HCT116 (cell line): ENCODE data around the gene MYO16. TPM values are rescaled to one million over a fixed set of nuclear protein-coding genes. Genes with fewer than 3 reads are reported as not detected.

Experiments
- ATAC-seq: fragments of 200-7000 bp; cut with Tn5 transposase; 2 replicates; pipeline ENCODE4 v1.9.1; 2020; ENCODE audit warnings: mild to moderate bottlenecking, moderate library complexity
- BruUV-seq: library from RNA; stranded (reverse); fragments of 400-500 nt; replicated peaks from 2 replicates; lab custom pipeline; 2021; lab: Mats Ljungman, UMichigan
- CTCF ChIA-PET: fragments of 300-600 bp; sonication (Branson Sonifier 250); formaldehyde crosslinking; loops from one replicate; lab custom pipeline; 2021; ENCODE audit warnings: antibody characterized with exemption; lab: Charles Lee
- POLR2A ChIA-PET: fragments of 300-600, 350-600 bp; sonication (Branson Sonifier 250); formaldehyde crosslinking; loops from one replicate; lab custom pipeline; 2021; ENCODE audit warnings: antibody characterized with exemption; lab: Charles Lee
- RAD21 ChIA-PET, 2 experiments: fragments of 300-600 bp; sonication (Branson Sonifier 250); formaldehyde crosslinking; loops; one replicate each; lab custom pipeline; 2023; ENCODE audit warnings: low total read pairs in 2 of 2; ENCODE audit not compliant: uncharacterized antibody in 2 of 2, unreplicated experiment in 2 of 2, low non-redundant PET in 1 of 2; lab: Charles Lee
- DNase-seq: peaks from one replicate; pipeline ENCODE4 v3.0.0-alpha.2; 2010; ENCODE audit warnings: low read depth, low spot score
- H2AFZ ChIP-seq: fragments of 200-600 bp; shearing (Covaris generic), sonication (generic); 2 replicates; pipeline ENCODE4 v1.6.1; 2017; ENCODE audit warnings: low read depth, mixed run types, mixed read lengths, antibody characterized with exemption, low read length; ENCODE audit not compliant: poor library complexity, severe bottlenecking
- H3K27ac ChIP-seq: 2 replicates; pipeline ENCODE4 v1.5.1; 2012; ENCODE audit warnings: low read depth, low read length
- H3K27me3 ChIP-seq: fragments of 200-600 bp; sonication (generic); 2 replicates; pipeline ENCODE4 v1.6.1; 2016; ENCODE audit warnings: mixed run types, low read length, mixed read lengths; ENCODE audit not compliant: insufficient read depth
- H3K36me3 ChIP-seq, 2 experiments: fragments of 200-500 bp in 1 of 2; fragments of 200-600 bp in 1 of 2; sonication (Bioruptor generic) in 1 of 2; sonication (generic) in 1 of 2; 2 replicates each; pipeline versions ENCODE4 v1.5.1 to v1.6.1; 2014 to 2016; ENCODE audit warnings: low read length in 2 of 2, inconsistent platforms in 1 of 2, mixed read lengths in 1 of 2, mixed run types in 1 of 2; ENCODE audit not compliant: insufficient read depth in 2 of 2, control insufficient read depth in 1 of 2
- H3K4me1 ChIP-seq, 2 experiments: fragments of 200-600 bp in 1 of 2; sonication (generic) in 1 of 2; 2 replicates each; pipeline versions ENCODE4 v1.5.1 to v1.6.1; 2012 to 2017; ENCODE audit warnings: low read length in 2 of 2, inconsistent platforms in 1 of 2, mild to moderate bottlenecking in 1 of 2, mixed read lengths in 1 of 2, mixed run types in 1 of 2, moderate library complexity in 1 of 2; ENCODE audit not compliant: insufficient read depth in 2 of 2, control insufficient read depth in 1 of 2
- H3K4me2 ChIP-seq: fragments of 200-600 bp; sonication (generic); 2 replicates; pipeline ENCODE4 v1.6.1; 2017; ENCODE audit warnings: mixed run types, low read length, mixed read lengths
- H3K4me3 ChIP-seq, 2 experiments: fragments of 200-600 bp in 1 of 2; sonication (generic) in 1 of 2; replicated peaks in 1 of 2; 2 replicates each; pipeline ENCODE4 v1.5.1; 2011 to 2016; ENCODE audit warnings: low read length in 2 of 2, control low read depth in 1 of 2, low read depth in 1 of 2, mild to moderate bottlenecking in 1 of 2, mixed read lengths in 1 of 2, mixed run types in 1 of 2
- H3K79me2 ChIP-seq: fragments of 200-600 bp; sonication (generic); 2 replicates; pipeline ENCODE4 v1.6.1; 2017; ENCODE audit warnings: mild to moderate bottlenecking, mixed run types, low read length, moderate library complexity, mixed read lengths; ENCODE audit not compliant: insufficient read depth
- H3K9ac ChIP-seq: fragments of 200-600 bp; sonication (generic); 2 replicates; pipeline ENCODE4 v1.6.1; 2016; ENCODE audit warnings: low read length, mixed read lengths
- H3K9me2 ChIP-seq: fragments of 200-600 bp; sonication (generic), shearing (Covaris generic); 2 replicates; pipeline ENCODE4 v1.6.1; 2017; ENCODE audit warnings: mixed run types, mild to moderate bottlenecking, moderate library complexity; ENCODE audit not compliant: insufficient read depth
- H3K9me3 ChIP-seq, 2 experiments: fragments of 200-500 bp in 1 of 2; fragments of 200-600 bp in 1 of 2; sonication (Bioruptor generic) in 1 of 2; sonication (generic) in 1 of 2; 2 replicates each; pipeline ENCODE4 v1.6.1; 2014 to 2017; ENCODE audit warnings: low read length in 2 of 2, mixed read lengths in 2 of 2, inconsistent platforms in 1 of 2, low read depth in 1 of 2, mild to moderate bottlenecking in 1 of 2, mixed run types in 1 of 2, moderate library complexity in 1 of 2; ENCODE audit not compliant: control insufficient read depth in 1 of 2, insufficient read depth in 1 of 2
- H4K20me1 ChIP-seq: fragments of 200-600 bp; sonication (generic), shearing (Covaris generic); 2 replicates; pipeline ENCODE4 v1.6.1; 2017; ENCODE audit warnings: mixed run types, mild to moderate bottlenecking, moderate library complexity; ENCODE audit not compliant: insufficient read depth
- CBX3 ChIP-seq: IDR thresholded peaks from 2 replicates; pipeline ENCODE4 v1.6.1; 2012; ENCODE audit warnings: low read depth
- CEBPB ChIP-seq: IDR thresholded peaks from 2 replicates; pipeline ENCODE4 v1.6.1; 2012; ENCODE audit warnings: low read depth
- EGR1 ChIP-seq: IDR thresholded peaks from 2 replicates; pipeline ENCODE4 v1.6.1; 2012; ENCODE audit warnings: low read depth
- EZH2 ChIP-seq: fragments of 200-600 bp; sonication (generic); IDR thresholded peaks from 2 replicates; pipeline ENCODE4 v1.6.1; 2017; ENCODE audit warnings: antibody characterized with exemption, mixed run types
- EZH2phosphoT487 ChIP-seq: fragments of 200-600 bp; IDR thresholded peaks from 2 replicates; pipeline ENCODE4 v1.6.1; 2018; ENCODE audit warnings: antibody characterized with exemption, borderline replicate concordance
- FOSL1 ChIP-seq: IDR thresholded peaks from 2 replicates; pipeline ENCODE4 v1.6.1; 2012; ENCODE audit warnings: low read depth
- JUND ChIP-seq: IDR thresholded peaks from 2 replicates; pipeline ENCODE4 v1.6.1; 2012
- POLR2A ChIP-seq: IDR thresholded peaks from 2 replicates; pipeline ENCODE4 v1.7.0; 2011; ENCODE audit warnings: borderline replicate concordance; ENCODE audit not compliant: insufficient read depth, insufficient read length; ENCODE audit errors: extremely low read depth
- POLR2AphosphoS5 ChIP-seq: IDR thresholded peaks from 2 replicates; pipeline ENCODE4 v1.6.1; 2011; ENCODE audit warnings: mild to moderate bottlenecking, low read depth, low read length, moderate library complexity
- RAD21 ChIP-seq: IDR thresholded peaks from 2 replicates; pipeline ENCODE4 v1.6.1; 2012; ENCODE audit warnings: low read depth, mild to moderate bottlenecking
- SP1 ChIP-seq: IDR thresholded peaks from 2 replicates; pipeline ENCODE4 v1.6.1; 2012; ENCODE audit warnings: low read depth
- SRF ChIP-seq: IDR thresholded peaks from 2 replicates; pipeline ENCODE4 v1.6.1; 2012; ENCODE audit warnings: low read depth
- YY1 ChIP-seq: IDR thresholded peaks from 2 replicates; pipeline ENCODE4 v1.6.1; 2011; ENCODE audit warnings: low read length, low read depth, moderate library complexity, mild to moderate bottlenecking; ENCODE audit not compliant: insufficient replicate concordance; ENCODE audit errors: extremely low read depth
- ZFX ChIP-seq: fragments of 450-650 bp; IDR thresholded peaks from 2 replicates; pipeline ENCODE4 v1.6.1; 2017
- intact Hi-C: fragments of 100-400 bp; cut with micrococcal nuclease; formaldehyde crosslinking; loops from 2 replicates; pipeline ENCODE4 v1.10.0; 2022
- total RNA-seq: library from RNA; stranded (reverse); gene quantifications from one replicate; pipeline ENCODE4 v1.2.1, GENCODE V29; 2021; ENCODE audit not compliant: unreplicated experiment
- TF ChIP-seq, protein P1 (sequence below): IDR thresholded peaks from 2 replicates; pipeline ENCODE4 v1.6.1; 2012; ENCODE audit warnings: low read depth
- TF ChIP-seq, protein P2 (sequence below): IDR thresholded peaks from 2 replicates; pipeline ENCODE4 v1.6.1; 2012
- TF ChIP-seq, protein P3 (sequence below): IDR thresholded peaks from 2 replicates; pipeline ENCODE4 v1.6.1; 2012
- TF ChIP-seq, protein P4 (sequence below), 3 experiments: fragments of 200-600 bp in 1 of 3; sonication (generic) in 1 of 3; IDR thresholded peaks in 2 of 3; conservative IDR thresholded peaks in 1 of 3; 2 replicates each; pipeline ENCODE4 v1.5.1; 2012 to 2017; ENCODE audit warnings: low read depth in 2 of 3, low read length in 2 of 3, antibody characterized with exemption in 1 of 3, borderline replicate concordance in 1 of 3, control low read depth in 1 of 3, mild to moderate bottlenecking in 1 of 3, mixed read lengths in 1 of 3, mixed run types in 1 of 3, moderate library complexity in 1 of 3; ENCODE audit not compliant: insufficient read depth in 1 of 3
- TF ChIP-seq, protein P5 (sequence below): IDR thresholded peaks from 2 replicates; pipeline ENCODE4 v1.6.1; 2011; ENCODE audit warnings: mild to moderate bottlenecking, low read length, moderate library complexity; ENCODE audit not compliant: insufficient replicate concordance; ENCODE audit errors: extremely low read depth

Gene MYO16
- total RNA-seq, 1 experiment from 2014 or later = 0.07 TPM

DNA sequence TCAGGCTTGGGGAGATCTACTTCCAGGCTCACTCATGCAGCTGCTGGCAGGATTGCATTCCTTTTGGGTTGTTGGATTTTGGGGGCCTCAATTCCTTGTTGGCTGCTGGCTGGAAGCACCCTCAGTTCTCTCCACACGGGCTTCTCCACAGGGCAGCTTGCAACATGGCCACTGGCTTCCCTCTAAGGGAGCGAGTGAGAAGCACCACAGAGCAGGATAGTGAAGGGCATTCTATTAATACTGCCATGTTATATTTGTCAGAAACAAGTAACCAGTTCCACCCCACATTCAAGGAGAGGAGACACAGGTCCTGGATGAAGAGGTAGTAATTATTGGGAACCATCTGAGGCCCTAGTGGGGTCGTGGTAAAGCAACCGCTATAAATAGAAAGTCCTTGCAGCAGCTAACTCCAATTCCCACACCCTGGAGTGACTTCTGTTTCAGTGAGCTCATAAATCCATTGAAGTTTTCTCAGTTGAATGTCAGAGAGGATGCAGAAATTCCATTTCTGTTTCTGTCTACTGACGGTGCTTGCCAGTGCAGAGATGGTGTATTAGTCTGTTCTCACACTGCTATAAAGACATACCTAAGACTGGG is 598.0 kb downstream of the MYO16 start:
- H3K9me3 ChIP-seq = peaks cover 0 to 10% of the 10 kb centered on the region in 2 experiments; a peak in 1 of 4 replicates
- no peaks in the 10 kb centered on the region for H3K9me2 ChIP-seq
- H3K4me2 ChIP-seq = no peak overlapping the region
- no peak overlapping the region for H3K9ac ChIP-seq
- TF ChIP-seq, protein P1, sequence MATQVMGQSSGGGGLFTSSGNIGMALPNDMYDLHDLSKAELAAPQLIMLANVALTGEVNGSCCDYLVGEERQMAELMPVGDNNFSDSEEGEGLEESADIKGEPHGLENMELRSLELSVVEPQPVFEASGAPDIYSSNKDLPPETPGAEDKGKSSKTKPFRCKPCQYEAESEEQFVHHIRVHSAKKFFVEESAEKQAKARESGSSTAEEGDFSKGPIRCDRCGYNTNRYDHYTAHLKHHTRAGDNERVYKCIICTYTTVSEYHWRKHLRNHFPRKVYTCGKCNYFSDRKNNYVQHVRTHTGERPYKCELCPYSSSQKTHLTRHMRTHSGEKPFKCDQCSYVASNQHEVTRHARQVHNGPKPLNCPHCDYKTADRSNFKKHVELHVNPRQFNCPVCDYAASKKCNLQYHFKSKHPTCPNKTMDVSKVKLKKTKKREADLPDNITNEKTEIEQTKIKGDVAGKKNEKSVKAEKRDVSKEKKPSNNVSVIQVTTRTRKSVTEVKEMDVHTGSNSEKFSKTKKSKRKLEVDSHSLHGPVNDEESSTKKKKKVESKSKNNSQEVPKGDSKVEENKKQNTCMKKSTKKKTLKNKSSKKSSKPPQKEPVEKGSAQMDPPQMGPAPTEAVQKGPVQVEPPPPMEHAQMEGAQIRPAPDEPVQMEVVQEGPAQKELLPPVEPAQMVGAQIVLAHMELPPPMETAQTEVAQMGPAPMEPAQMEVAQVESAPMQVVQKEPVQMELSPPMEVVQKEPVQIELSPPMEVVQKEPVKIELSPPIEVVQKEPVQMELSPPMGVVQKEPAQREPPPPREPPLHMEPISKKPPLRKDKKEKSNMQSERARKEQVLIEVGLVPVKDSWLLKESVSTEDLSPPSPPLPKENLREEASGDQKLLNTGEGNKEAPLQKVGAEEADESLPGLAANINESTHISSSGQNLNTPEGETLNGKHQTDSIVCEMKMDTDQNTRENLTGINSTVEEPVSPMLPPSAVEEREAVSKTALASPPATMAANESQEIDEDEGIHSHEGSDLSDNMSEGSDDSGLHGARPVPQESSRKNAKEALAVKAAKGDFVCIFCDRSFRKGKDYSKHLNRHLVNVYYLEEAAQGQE = no peak
- TF ChIP-seq SP1 = no peak
- TF ChIP-seq YY1 = no peak
- TF ChIP-seq POLR2A = no peak
- no peak for TF ChIP-seq EZH2phosphoT487
- TF ChIP-seq POLR2AphosphoS5 = no peak
- TF ChIP-seq, protein P2, sequence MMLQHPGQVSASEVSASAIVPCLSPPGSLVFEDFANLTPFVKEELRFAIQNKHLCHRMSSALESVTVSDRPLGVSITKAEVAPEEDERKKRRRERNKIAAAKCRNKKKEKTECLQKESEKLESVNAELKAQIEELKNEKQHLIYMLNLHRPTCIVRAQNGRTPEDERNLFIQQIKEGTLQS = no peak
- TF ChIP-seq EZH2 = no peak
- no peak for TF ChIP-seq SRF
- TF ChIP-seq, protein P3, sequence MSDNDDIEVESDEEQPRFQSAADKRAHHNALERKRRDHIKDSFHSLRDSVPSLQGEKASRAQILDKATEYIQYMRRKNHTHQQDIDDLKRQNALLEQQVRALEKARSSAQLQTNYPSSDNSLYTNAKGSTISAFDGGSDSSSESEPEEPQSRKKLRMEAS = no peak
- no peak for TF ChIP-seq RAD21
- TF ChIP-seq CBX3 = no peak
- TF ChIP-seq CEBPB = no peak
- no peak for TF ChIP-seq ZFX
- TF ChIP-seq, protein P4, sequence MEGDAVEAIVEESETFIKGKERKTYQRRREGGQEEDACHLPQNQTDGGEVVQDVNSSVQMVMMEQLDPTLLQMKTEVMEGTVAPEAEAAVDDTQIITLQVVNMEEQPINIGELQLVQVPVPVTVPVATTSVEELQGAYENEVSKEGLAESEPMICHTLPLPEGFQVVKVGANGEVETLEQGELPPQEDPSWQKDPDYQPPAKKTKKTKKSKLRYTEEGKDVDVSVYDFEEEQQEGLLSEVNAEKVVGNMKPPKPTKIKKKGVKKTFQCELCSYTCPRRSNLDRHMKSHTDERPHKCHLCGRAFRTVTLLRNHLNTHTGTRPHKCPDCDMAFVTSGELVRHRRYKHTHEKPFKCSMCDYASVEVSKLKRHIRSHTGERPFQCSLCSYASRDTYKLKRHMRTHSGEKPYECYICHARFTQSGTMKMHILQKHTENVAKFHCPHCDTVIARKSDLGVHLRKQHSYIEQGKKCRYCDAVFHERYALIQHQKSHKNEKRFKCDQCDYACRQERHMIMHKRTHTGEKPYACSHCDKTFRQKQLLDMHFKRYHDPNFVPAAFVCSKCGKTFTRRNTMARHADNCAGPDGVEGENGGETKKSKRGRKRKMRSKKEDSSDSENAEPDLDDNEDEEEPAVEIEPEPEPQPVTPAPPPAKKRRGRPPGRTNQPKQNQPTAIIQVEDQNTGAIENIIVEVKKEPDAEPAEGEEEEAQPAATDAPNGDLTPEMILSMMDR (IDR thresholded peaks at IDR 0.05 in 2 of 3, conservative IDR thresholded peaks at IDR 0.05 in 1 of 3; ENCODE audit: borderline replicate concordance in 1 of 3, insufficient read depth in 1 of 3, low read depth in 2 of 3, low read length in 2 of 3) = no peak
- no peak for TF ChIP-seq FOSL1
- no peak for TF ChIP-seq EGR1
- TF ChIP-seq, protein P5, sequence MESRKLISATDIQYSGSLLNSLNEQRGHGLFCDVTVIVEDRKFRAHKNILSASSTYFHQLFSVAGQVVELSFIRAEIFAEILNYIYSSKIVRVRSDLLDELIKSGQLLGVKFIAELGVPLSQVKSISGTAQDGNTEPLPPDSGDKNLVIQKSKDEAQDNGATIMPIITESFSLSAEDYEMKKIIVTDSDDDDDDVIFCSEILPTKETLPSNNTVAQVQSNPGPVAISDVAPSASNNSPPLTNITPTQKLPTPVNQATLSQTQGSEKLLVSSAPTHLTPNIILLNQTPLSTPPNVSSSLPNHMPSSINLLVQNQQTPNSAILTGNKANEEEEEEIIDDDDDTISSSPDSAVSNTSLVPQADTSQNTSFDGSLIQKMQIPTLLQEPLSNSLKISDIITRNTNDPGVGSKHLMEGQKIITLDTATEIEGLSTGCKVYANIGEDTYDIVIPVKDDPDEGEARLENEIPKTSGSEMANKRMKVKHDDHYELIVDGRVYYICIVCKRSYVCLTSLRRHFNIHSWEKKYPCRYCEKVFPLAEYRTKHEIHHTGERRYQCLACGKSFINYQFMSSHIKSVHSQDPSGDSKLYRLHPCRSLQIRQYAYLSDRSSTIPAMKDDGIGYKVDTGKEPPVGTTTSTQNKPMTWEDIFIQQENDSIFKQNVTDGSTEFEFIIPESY = no peak
- TF ChIP-seq JUND = no peak
- no peak overlapping the region for H3K4me3 ChIP-seq
- no peaks in the 10 kb centered on the region for H3K79me2 ChIP-seq
- ChIA-PET POLR2A (no interaction called here), RAD21 (no interaction called here), CTCF (no interaction called here)
- H2AFZ ChIP-seq = no peak overlapping the region
- H4K20me1 ChIP-seq = no peaks in the 10 kb centered on the region
- H3K27me3 ChIP-seq = no peaks in the 10 kb centered on the region
- DNase-seq (no peak), ATAC-seq (no peak)
- H3K4me1 ChIP-seq = no peaks in the 10 kb centered on the region
- intact Hi-C loops = no loop called here
- H3K27ac ChIP-seq = no peak overlapping the region
- BruUV-seq = no TSS peak
- no peaks in the 10 kb centered on the region for H3K36me3 ChIP-seq
